ENCODE measurements around the gene HRAS. TPM values are rescaled to one million over a fixed set of nuclear protein-coding genes. Genes with fewer than 3 reads are reported as not detected.

Gene HRAS
- total and polyA plus RNA-seq, 10 of the 15 experiments (the other 5 are each of a cell fraction or from before 2014, with no cell fraction given) = 2.8 to 72.4 (median 31.7) TPM

- Histone ChIP-seq H3K79me2 (ENCODE audit: control insufficient read depth, insufficient read depth, low read length) (no peaks in the 10 kb centered on the region), H4K20me1 (ENCODE audit: control insufficient read depth, insufficient read depth) (no peaks in the 10 kb centered on the region), H3K4me1 (ENCODE audit: control insufficient read depth, insufficient read depth, low read length) (no peaks in the 10 kb centered on the region), H3K27ac (ENCODE audit: control insufficient read depth, insufficient read depth) (no peak overlapping the region), H3K36me3 (ENCODE audit: control insufficient read depth in 2 of 2, insufficient read depth in 2 of 2, low read length in 1 of 2) (no peaks in the 10 kb centered on the region), H3K27me3 (replicated peaks in 1 of 2; ENCODE audit: control insufficient read depth in 2 of 2, insufficient read depth in 2 of 2, low read length in 1 of 2) (no peaks in the 10 kb centered on the region), H3K4me2 (ENCODE audit: control insufficient read depth, insufficient read depth) (no peak overlapping the region), H3K9ac (ENCODE audit: control insufficient read depth, insufficient read depth, low read length) (no peak overlapping the region), H2AFZ (ENCODE audit: control insufficient read depth, low read depth, low read length) (no peak overlapping the region), H3K4me3 (no peak overlapping the region), H3K9me3 (replicated peaks; ENCODE audit: control insufficient read depth, insufficient read depth, low read length) (no peaks in the 10 kb centered on the region; the same call in 2 of the 3 replicates)
- ChIA-PET RAD21 (ENCODE audit: unreplicated experiment) (no interaction called here), CTCF (no interaction called here), POLR2A (no interaction called here), SMC1A (ENCODE audit: uncharacterized antibody, unreplicated experiment) (no interaction called here)
- TF ChIP-seq ZNF217 (IDR thresholded peaks at IDR 0.05) (no peak), TCF3 (IDR thresholded peaks at IDR 0.05; ENCODE audit: borderline replicate concordance, insufficient read depth, low read depth, low read length) (peak; percentile 10; the same call in 1 of the 2 replicates), TARDBP (IDR thresholded peaks at IDR 0.05; ENCODE audit: borderline replicate concordance) (no peak), ATF7 (IDR thresholded peaks at IDR 0.05; ENCODE audit: low read depth) (no peak), SREBF1 (IDR thresholded peaks at IDR 0.05; ENCODE audit: low read length) (no peak), BCL3 (IDR thresholded peaks at IDR 0.05; ENCODE audit: borderline replicate concordance, insufficient read depth, low read depth, low read length, poor library complexity, severe bottlenecking) (peak; percentile 70), SMAD5 (IDR thresholded peaks at IDR 0.05; ENCODE audit: low read depth) (no peak)
- in situ Hi-C loops (cut with MboI) (no loop called here), intact Hi-C loops (cut with micrococcal nuclease; ENCODE audit: unreplicated experiment) (no loop called here)
- BruUV-seq (replicated peaks) = no TSS peak
- ATAC-seq (no peak), DNase-seq (ENCODE audit: low read depth, low spot score) (no peak), FAIRE-seq (no peak)
- WGBS (ENCODE audit: insufficient coverage, insufficient replicate concordance, low lambda C conversion rate, missing lambda C conversion rate) = 98% methylated on average over 38 of the region's 38 CpGs
These were observed 50.8 kb downstream of the HRAS start for GRCh38 chr11:484616-485015.

MicroRNA genes within 50 kb of the gene (microRNA counts, 767-probe panel; counts per million panel counts)
- 2,553 counts per million, percentile 84 among the panel's probes with 10 or more counts for microRNA hsa-miR-210

Small RNA genes lying within 50 kb of the gene (microRNA-seq; reads per million reads assigned to microRNA genes)
- gene MIR210 = 808 reads per million, percentile 88 among the genes with 10 or more reads in this experiment

Small RNA genes lying within 50 kb of the gene (small RNA-seq; reads per million reads assigned to genes)
- gene MIR210 = 439 reads per million, percentile 99 among the genes with 10 or more reads in this experiment

Other genes starting within 250 kb of the HRAS start
Only the 7 nearest of the 24 such genes appear.
- gene PTDSS2, start 85.3 kb downstream of the HRAS start, total RNA-seq (2014; rRNA removed) = 17.2 and 18.3 TPM in 2 replicates
- 4.8 and 6.6 TPM in 2 replicates for gene PTDSS2, start 85.3 kb downstream of the HRAS start, total RNA-seq (2014; rRNA removed; fragmentation: Illumina TruSeq; extraction: Trizol)
- gene PTDSS2, start 85.3 kb downstream of the HRAS start, total RNA-seq (2021) = 21.1 and 24.9 TPM in 2 replicates
- gene PTDSS2, start 85.3 kb downstream of the HRAS start, polyA plus RNA-seq (2011; rRNA removed) = 6.0 and 9.1 TPM in 2 replicates
- 6.1 and 9.9 TPM in 2 replicates for gene PTDSS2, start 85.3 kb downstream of the HRAS start, polyA plus RNA-seq (2014; fragmentation: Illumina TruSeq; extraction: Trizol)
- under 1 TPM; 0.39 to 0.66 TPM for gene PTDSS2, start 85.3 kb downstream of the HRAS start, polyA plus RNA-seq (2014; fragmentation: Nextera tagmentation; extraction: Ambion mirVana)
- gene PTDSS2, start 85.3 kb downstream of the HRAS start, polyA plus RNA-seq (2014; rRNA removed) = 18.4 and 18.5 TPM in 2 replicates
- gene PTDSS2, start 85.3 kb downstream of the HRAS start, polyA plus RNA-seq (2016; fragmentation: Nextera tagmentation; extraction: Ambion mirVana) = 10 to 100 TPM; 12.6 to 16.8 TPM
- 119 and 139 TPM in 2 replicates for gene RNH1, start 28.3 kb downstream of the HRAS start, total RNA-seq (2014; rRNA removed)
- gene RNH1, start 28.3 kb downstream of the HRAS start, total RNA-seq (2014; rRNA removed; fragmentation: Illumina TruSeq; extraction: Trizol) = 32.2 and 36.7 TPM in 2 replicates
- 125 and 133 TPM in 2 replicates for gene RNH1, start 28.3 kb downstream of the HRAS start, total RNA-seq (2021)
- 17.8 and 40.4 TPM in 2 replicates for gene RNH1, start 28.3 kb downstream of the HRAS start, polyA plus RNA-seq (2011; rRNA removed)
- 7.2 and 25.0 TPM in 2 replicates for gene RNH1, start 28.3 kb downstream of the HRAS start, polyA plus RNA-seq (2014; fragmentation: Illumina TruSeq; extraction: Trizol)
- 1 to 10 TPM; 2.3 to 7.2 TPM for gene RNH1, start 28.3 kb downstream of the HRAS start, polyA plus RNA-seq (2014; fragmentation: Nextera tagmentation; extraction: Ambion mirVana)
- gene RNH1, start 28.3 kb downstream of the HRAS start, polyA plus RNA-seq (2014; rRNA removed) = 104 and 132 TPM in 2 replicates
- 100 to 1,000 TPM; 156 to 162 TPM for gene RNH1, start 28.3 kb downstream of the HRAS start, polyA plus RNA-seq (2016; fragmentation: Nextera tagmentation; extraction: Ambion mirVana)
- gene LRRC56, start 2.0 kb upstream of the HRAS start, total RNA-seq (2014; rRNA removed) = 0.60 and 0.79 TPM in 2 replicates
- gene LRRC56, start 2.0 kb upstream of the HRAS start, total RNA-seq (2014; rRNA removed; fragmentation: Illumina TruSeq; extraction: Trizol) = 0.41 and 0.45 TPM in 2 replicates
- 1.7 and 1.9 TPM in 2 replicates for gene LRRC56, start 2.0 kb upstream of the HRAS start, total RNA-seq (2021)
- gene LRRC56, start 2.0 kb upstream of the HRAS start, polyA plus RNA-seq (2011; rRNA removed) = 0.37 and 0.75 TPM in 2 replicates
- 0.19 TPM in 1 of 2 replicates, not detected in the other for gene LRRC56, start 2.0 kb upstream of the HRAS start, polyA plus RNA-seq (2014; fragmentation: Illumina TruSeq; extraction: Trizol)
- gene LRRC56, start 2.0 kb upstream of the HRAS start, polyA plus RNA-seq (2014; fragmentation: Nextera tagmentation; extraction: Ambion mirVana) = under 1 TPM in 1 of 2 experiments, not detected in 1; 0.02 TPM
- 1.6 and 1.9 TPM in 2 replicates for gene LRRC56, start 2.0 kb upstream of the HRAS start, polyA plus RNA-seq (2014; rRNA removed)
- 1 to 10 TPM in 1 of 2 experiments, under 1 TPM in 1; 0.62 to 1.0 TPM for gene LRRC56, start 2.0 kb upstream of the HRAS start, polyA plus RNA-seq (2016; fragmentation: Nextera tagmentation; extraction: Ambion mirVana)
- 2.1 and 3.8 TPM in 2 replicates for gene LMNTD2, start 25.2 kb upstream of the HRAS start, total RNA-seq (2014; rRNA removed)
- 0.45 and 0.83 TPM in 2 replicates for gene LMNTD2, start 25.2 kb upstream of the HRAS start, total RNA-seq (2014; rRNA removed; fragmentation: Illumina TruSeq; extraction: Trizol)
- gene LMNTD2, start 25.2 kb upstream of the HRAS start, total RNA-seq (2021) = 2.8 and 3.3 TPM in 2 replicates
- 0.99 and 1.2 TPM in 2 replicates for gene LMNTD2, start 25.2 kb upstream of the HRAS start, polyA plus RNA-seq (2011; rRNA removed)
- gene LMNTD2, start 25.2 kb upstream of the HRAS start, polyA plus RNA-seq (2014; fragmentation: Illumina TruSeq; extraction: Trizol) = 0.22 TPM in 1 of 2 replicates, not detected in the other
- not detected for gene LMNTD2, start 25.2 kb upstream of the HRAS start, polyA plus RNA-seq (2014; fragmentation: Nextera tagmentation; extraction: Ambion mirVana)
- 3.5 and 4.1 TPM in 2 replicates for gene LMNTD2, start 25.2 kb upstream of the HRAS start, polyA plus RNA-seq (2014; rRNA removed)
- 1 to 10 TPM in 1 of 2 experiments, under 1 TPM in 1; 0.88 to 1.4 TPM for gene LMNTD2, start 25.2 kb upstream of the HRAS start, polyA plus RNA-seq (2016; fragmentation: Nextera tagmentation; extraction: Ambion mirVana)
- gene RASSF7, start 25.4 kb upstream of the HRAS start, total RNA-seq (2014; rRNA removed) = 17.8 and 19.0 TPM in 2 replicates
- gene RASSF7, start 25.4 kb upstream of the HRAS start, total RNA-seq (2014; rRNA removed; fragmentation: Illumina TruSeq; extraction: Trizol) = 2.8 and 3.0 TPM in 2 replicates
- 15.1 and 16.8 TPM in 2 replicates for gene RASSF7, start 25.4 kb upstream of the HRAS start, total RNA-seq (2021)
- 3.4 and 9.6 TPM in 2 replicates for gene RASSF7, start 25.4 kb upstream of the HRAS start, polyA plus RNA-seq (2011; rRNA removed)
- gene RASSF7, start 25.4 kb upstream of the HRAS start, polyA plus RNA-seq (2014; fragmentation: Illumina TruSeq; extraction: Trizol) = 0.16 and 1.1 TPM in 2 replicates
- gene RASSF7, start 25.4 kb upstream of the HRAS start, polyA plus RNA-seq (2014; fragmentation: Nextera tagmentation; extraction: Ambion mirVana) = 1 to 10 TPM in 1 of 2 experiments, under 1 TPM in 1; 0.39 to 1.0 TPM
- 21.0 and 26.4 TPM in 2 replicates for gene RASSF7, start 25.4 kb upstream of the HRAS start, polyA plus RNA-seq (2014; rRNA removed)
- gene RASSF7, start 25.4 kb upstream of the HRAS start, polyA plus RNA-seq (2016; fragmentation: Nextera tagmentation; extraction: Ambion mirVana) = 10 to 100 TPM; 22.2 to 29.7 TPM
- 19.2 and 22.0 TPM in 2 replicates for gene PHRF1, start 40.9 kb upstream of the HRAS start, total RNA-seq (2014; rRNA removed)
- gene PHRF1, start 40.9 kb upstream of the HRAS start, total RNA-seq (2014; rRNA removed; fragmentation: Illumina TruSeq; extraction: Trizol) = 8.8 and 11.1 TPM in 2 replicates
- 39.4 and 43.5 TPM in 2 replicates for gene PHRF1, start 40.9 kb upstream of the HRAS start, total RNA-seq (2021)
- 4.9 and 11.7 TPM in 2 replicates for gene PHRF1, start 40.9 kb upstream of the HRAS start, polyA plus RNA-seq (2011; rRNA removed)
- 2.4 and 8.0 TPM in 2 replicates for gene PHRF1, start 40.9 kb upstream of the HRAS start, polyA plus RNA-seq (2014; fragmentation: Illumina TruSeq; extraction: Trizol)
- gene PHRF1, start 40.9 kb upstream of the HRAS start, polyA plus RNA-seq (2014; fragmentation: Nextera tagmentation; extraction: Ambion mirVana) = under 1 TPM; 0.13 to 0.42 TPM
- gene PHRF1, start 40.9 kb upstream of the HRAS start, polyA plus RNA-seq (2014; rRNA removed) = 23.4 and 28.2 TPM in 2 replicates
- gene PHRF1, start 40.9 kb upstream of the HRAS start, polyA plus RNA-seq (2016; fragmentation: Nextera tagmentation; extraction: Ambion mirVana) = 10 to 100 TPM; 18.5 to 21.7 TPM
- gene IRF7, start 80.4 kb upstream of the HRAS start, total RNA-seq (2014; rRNA removed) = 119 and 141 TPM in 2 replicates
- gene IRF7, start 80.4 kb upstream of the HRAS start, total RNA-seq (2014; rRNA removed; fragmentation: Illumina TruSeq; extraction: Trizol) = 24.3 and 24.4 TPM in 2 replicates
- gene IRF7, start 80.4 kb upstream of the HRAS start, total RNA-seq (2021) = 115 and 116 TPM in 2 replicates
- gene IRF7, start 80.4 kb upstream of the HRAS start, polyA plus RNA-seq (2011; rRNA removed) = 22.0 and 65.3 TPM in 2 replicates
- 0.71 and 8.1 TPM in 2 replicates for gene IRF7, start 80.4 kb upstream of the HRAS start, polyA plus RNA-seq (2014; fragmentation: Illumina TruSeq; extraction: Trizol)
- gene IRF7, start 80.4 kb upstream of the HRAS start, polyA plus RNA-seq (2014; fragmentation: Nextera tagmentation; extraction: Ambion mirVana) = 10 to 100 TPM in 1 of 2 experiments, 1 to 10 TPM in 1; 4.4 to 26.4 TPM
- 129 and 142 TPM in 2 replicates for gene IRF7, start 80.4 kb upstream of the HRAS start, polyA plus RNA-seq (2014; rRNA removed)
- 10 to 100 TPM; 69.9 to 88.5 TPM for gene IRF7, start 80.4 kb upstream of the HRAS start, polyA plus RNA-seq (2016; fragmentation: Nextera tagmentation; extraction: Ambion mirVana)